Esophagus (tissue), 2 donors: ENCODE data around the gene FAM184A. TPM values are rescaled to one million over a fixed set of nuclear protein-coding genes. Genes with fewer than 3 reads are reported as not detected.
"Not testable (repeated sequence)": the region's sequence is repeated elsewhere in the genome, so short reads cannot be mapped to it uniquely, and the experiment has no call there.

ENCODE experiments used
- H3K27ac ChIP-seq, 2 donors: one replicate each; pipeline ENCODE4 v1.5.1; 2013; ENCODE audit warnings: low read depth in 2 of 2, mild to moderate bottlenecking in 2 of 2, inconsistent platforms in 1 of 2, low read length in 1 of 2, moderate library complexity in 1 of 2
- H3K27me3 ChIP-seq, 2 donors: one replicate each; pipeline ENCODE4 v1.6.1; 2013; ENCODE audit warnings: low read length in 2 of 2, control low read depth in 1 of 2, mild to moderate bottlenecking in 1 of 2; ENCODE audit not compliant: insufficient read depth in 2 of 2, control insufficient read depth in 1 of 2
- H3K36me3 ChIP-seq, 2 donors: one replicate each; pipeline ENCODE4 v1.6.1; 2013; ENCODE audit warnings: low read length in 1 of 2; ENCODE audit not compliant: control insufficient read depth in 2 of 2, insufficient read depth in 2 of 2
- H3K4me1 ChIP-seq, 2 donors: one replicate each; pipeline ENCODE4 v1.6.1; 2013; ENCODE audit warnings: low read length in 1 of 2; ENCODE audit not compliant: control insufficient read depth in 2 of 2, insufficient read depth in 2 of 2
- H3K4me3 ChIP-seq, 2 donors: one replicate each; pipeline ENCODE4 v1.5.1; 2013; ENCODE audit warnings: low read length in 2 of 2, mild to moderate bottlenecking in 2 of 2, low read depth in 1 of 2, moderate library complexity in 1 of 2
- H3K9me3 ChIP-seq, 2 donors: one replicate each; pipeline ENCODE4 v1.6.1; 2013; ENCODE audit warnings: mild to moderate bottlenecking in 2 of 2, low read depth in 1 of 2, low read length in 1 of 2, moderate library complexity in 1 of 2; ENCODE audit not compliant: control insufficient read depth in 2 of 2, insufficient read depth in 1 of 2
- WGBS, 2 donors: extraction: QIAGEN DNeasy Blood & Tissue Kit; methylation state at CpG; one replicate each; pipeline ENCODE4 v1.1.7; 2013; 5-methylcytosine and 5-hydroxymethylcytosine counted together
- polyA plus RNA-seq, 2 donors: library from polyadenylated mRNA; stranded (reverse); fragments of 200-250 nt; gene quantifications; one replicate each; pipeline ENCODE4 v1.2.3, GENCODE V29; 2013
- donor health status: healthy with polysubstance abuse.
- donor health status: Bipolar disorder and iron deficiency.

FAM184A gene
- polyA plus RNA-seq, 2 donors: 0.73 to 1.1 TPM

- no peak overlapping the region for H3K4me3 ChIP-seq
- no peaks in the 10 kb centered on the region for H3K4me1 ChIP-seq
- H3K27me3 ChIP-seq: no peaks in the 10 kb centered on the region
- H3K36me3 ChIP-seq: no peaks in the 10 kb centered on the region
- 89% methylated on average over 3 of the region's 3 CpGs for WGBS, 2 donors
- H3K27ac ChIP-seq: no peak overlapping the region
- no peaks in the 10 kb centered on the region for H3K9me3 ChIP-seq
These were observed 51.6 kb downstream of the FAM184A start for GRCh38 chr6:119026822-119027221.

DNA sequence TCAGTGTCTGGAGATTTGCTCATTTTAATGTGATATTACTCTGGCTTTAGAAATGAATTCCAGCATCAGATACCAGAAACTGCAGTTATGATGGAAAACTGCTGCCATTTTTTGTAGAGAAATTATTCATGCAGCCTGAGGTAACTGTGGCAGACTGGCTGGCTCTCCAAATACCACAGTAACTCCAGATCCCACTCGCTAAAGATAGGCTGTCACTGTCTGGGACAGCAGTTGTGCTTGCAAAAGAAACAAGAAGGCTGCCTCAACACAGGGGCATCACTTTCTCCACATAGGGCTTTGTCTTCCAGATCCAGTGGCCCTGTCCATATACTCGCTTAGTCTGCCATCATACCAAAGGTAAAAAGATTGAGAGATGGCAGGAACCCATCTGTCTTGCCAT is 52.7 kb downstream of the FAM184A start:
- Histone ChIP-seq H3K27me3 (no peaks in the 10 kb centered on the region), H3K9me3 (no peaks in the 10 kb centered on the region), H3K4me1 (no peaks in the 10 kb centered on the region), H3K36me3 (no peaks in the 10 kb centered on the region), H3K27ac (no peak overlapping the region), H3K4me3 (no peak overlapping the region)
- 92 to 95% methylated on average over 2 of the region's 2 CpGs for WGBS, 2 donors

GRCh38 chr6:119024111-119024510 is 54.4 kb downstream of the FAM184A start:
- H3K9me3 ChIP-seq: no peaks in the 10 kb centered on the region
- no peak overlapping the region for H3K4me3 ChIP-seq
- no peaks in the 10 kb centered on the region for H3K27me3 ChIP-seq
- 77 to 78% methylated on average over 6 of the region's 6 CpGs for WGBS, 2 donors
- H3K27ac ChIP-seq: no peak overlapping the region
- no peaks in the 10 kb centered on the region for H3K4me1 ChIP-seq
- H3K36me3 ChIP-seq: no peaks in the 10 kb centered on the region

GRCh38 chr6:119022796-119023195 is 55.7 kb downstream of the FAM184A start:
- no peaks in the 10 kb centered on the region for H3K9me3 ChIP-seq
- H3K4me3 ChIP-seq: no peak overlapping the region
- H3K36me3 ChIP-seq: no peaks in the 10 kb centered on the region
- H3K27ac ChIP-seq: no peak overlapping the region
- no peaks in the 10 kb centered on the region for H3K27me3 ChIP-seq
- no peaks in the 10 kb centered on the region for H3K4me1 ChIP-seq
- 75 to 77% methylated on average over 4 of the region's 4 CpGs for WGBS, 2 donors

- no peaks in the 10 kb centered on the region for H3K27me3 ChIP-seq
- H3K4me3 ChIP-seq: no peak overlapping the region
- no peaks in the 10 kb centered on the region for H3K9me3 ChIP-seq
- 97 to 100% methylated on average over 2 of the region's 2 CpGs for WGBS, 2 donors
- no peak overlapping the region for H3K27ac ChIP-seq
- H3K36me3 ChIP-seq: no peaks in the 10 kb centered on the region
- no peaks in the 10 kb centered on the region for H3K4me1 ChIP-seq
These were observed 57.6 kb downstream of the FAM184A start for GRCh38 chr6:119020597-119021561.

DNA sequence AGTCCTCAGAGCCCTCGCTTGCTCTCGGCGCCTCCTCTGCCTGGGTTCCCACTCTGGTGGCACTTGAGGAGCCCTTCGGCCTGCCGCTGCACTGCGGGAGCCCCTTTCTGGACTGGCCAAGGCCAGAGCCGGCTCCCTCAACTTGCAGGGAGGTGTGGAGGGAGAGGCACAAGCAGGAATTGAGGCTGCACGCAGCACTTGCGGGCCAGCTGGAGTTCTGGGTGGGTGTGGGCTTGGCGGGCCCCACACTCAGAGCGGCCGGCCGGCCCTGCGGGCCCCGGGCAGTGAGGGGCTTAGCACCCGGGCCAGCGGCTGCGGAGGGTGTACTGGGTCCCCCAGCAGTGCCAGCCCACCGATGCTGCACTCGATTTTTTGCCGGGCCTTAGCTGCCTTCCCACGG is 63.3 kb downstream of the FAM184A start:
- WGBS, 2 donors: 97 to 98% methylated on average over 22 of the region's 22 CpGs
- not testable (repeated sequence) for H3K4me1 ChIP-seq, H3K27me3 ChIP-seq, H3K27ac ChIP-seq, H3K9me3 ChIP-seq, H3K36me3 ChIP-seq, H3K4me3 ChIP-seq

DNA sequence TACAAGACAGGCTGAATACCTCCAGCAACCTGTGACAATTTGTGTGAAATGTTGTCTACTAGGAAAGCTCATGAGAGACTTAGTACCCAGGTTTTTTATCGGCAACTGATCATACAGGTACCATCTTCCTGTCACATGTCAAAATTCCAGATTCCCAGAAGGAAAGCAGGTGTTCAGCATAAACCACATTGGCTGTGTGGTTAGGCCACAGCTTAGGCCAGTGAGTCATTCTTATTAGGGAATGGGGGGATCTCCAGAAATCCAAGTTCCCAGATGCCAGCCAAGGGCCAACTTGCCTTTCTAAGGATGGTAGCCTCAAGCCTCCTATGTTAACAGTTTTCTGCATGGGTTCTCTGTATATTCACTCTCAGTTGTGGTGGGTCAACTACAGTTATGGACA is 65.9 kb downstream of the FAM184A start:
- H3K4me1 ChIP-seq: no peaks in the 10 kb centered on the region
- H3K9me3 ChIP-seq: no peaks in the 10 kb centered on the region
- H3K4me3 ChIP-seq: no peak overlapping the region
- H3K27me3 ChIP-seq: no peaks in the 10 kb centered on the region
- WGBS, 2 donors: 94% methylated on average over 1 of the region's 1 CpG
- no peaks in the 10 kb centered on the region for H3K36me3 ChIP-seq
- H3K27ac ChIP-seq: no peak overlapping the region

GRCh38 chr6:119009266-119009665 is 69.2 kb downstream of the FAM184A start:
- not testable (repeated sequence) for H3K27me3 ChIP-seq, H3K4me1 ChIP-seq, H3K9me3 ChIP-seq, H3K4me3 ChIP-seq, H3K27ac ChIP-seq, H3K36me3 ChIP-seq
- 93 to 95% methylated on average over 3 of the region's 3 CpGs for WGBS, 2 donors

DNA sequence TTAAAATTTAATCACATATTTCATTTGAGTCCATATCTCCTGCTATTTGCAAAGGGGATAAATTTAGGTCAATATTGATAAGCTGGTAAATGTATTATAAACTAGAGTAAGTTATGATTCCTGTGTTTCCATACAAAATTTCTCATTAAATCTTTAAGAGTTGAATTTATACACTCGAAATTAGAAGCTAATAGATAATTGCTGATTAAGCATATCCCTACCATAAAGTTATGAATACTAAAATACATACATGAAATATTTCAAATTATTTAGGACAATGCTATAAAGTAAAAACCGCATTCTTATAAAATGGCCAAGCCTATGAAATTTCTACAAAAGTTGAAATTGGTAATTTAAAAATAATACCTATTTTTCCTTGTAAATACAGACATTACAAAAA is 71.5 kb downstream of the FAM184A start:
- Histone ChIP-seq H3K4me1 (no peaks in the 10 kb centered on the region), H3K27me3 (no peaks in the 10 kb centered on the region), H3K36me3 (no peaks in the 10 kb centered on the region), H3K4me3 (no peak overlapping the region), H3K27ac (no peak overlapping the region), H3K9me3 (no peaks in the 10 kb centered on the region)
- 91 to 92% methylated on average over 2 of the region's 2 CpGs for WGBS, 2 donors

DNA sequence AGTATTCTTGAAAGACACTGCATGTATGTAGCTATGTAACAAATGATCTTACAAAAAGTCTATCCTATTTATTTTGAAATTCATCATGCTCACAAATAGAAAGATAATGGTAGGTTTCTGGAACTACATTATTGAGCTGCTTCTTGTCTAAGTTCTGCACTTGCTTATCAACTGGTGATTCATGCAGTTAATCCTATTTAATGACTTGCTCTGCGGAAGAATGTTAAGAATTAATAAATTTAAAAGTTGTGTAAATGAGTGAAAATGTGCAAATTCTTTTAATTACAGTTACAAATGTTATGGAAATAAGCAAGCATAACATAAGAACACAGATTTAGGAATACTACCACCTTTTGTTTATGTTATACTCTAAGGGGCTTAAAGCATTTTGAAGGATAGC is 76.4 kb downstream of the FAM184A start:
- H3K9me3 ChIP-seq: no peaks in the 10 kb centered on the region
- no peaks in the 10 kb centered on the region for H3K36me3 ChIP-seq
- WGBS, 2 donors: 66 to 78% methylated on average over 1 of the region's 1 CpG
- no peak overlapping the region for H3K27ac ChIP-seq
- H3K27me3 ChIP-seq: no peaks in the 10 kb centered on the region
- no peaks in the 10 kb centered on the region for H3K4me1 ChIP-seq
- no peak overlapping the region for H3K4me3 ChIP-seq
